GM19372 (cell line): Measurements from ENCODE around the gene CNTNAP2.

Source experiments
- ATAC-seq: cut with Tn5 transposase; IDR thresholded peaks from one replicate; pipeline ENCODE4 v1.9.1; 2021; ENCODE audit warnings: mild to moderate bottlenecking, low read depth, moderate library complexity; ENCODE audit not compliant: unreplicated experiment

CNTNAP2 gene

GRCh38 chr7:148083448-148083847, 1966.8 kb downstream of the CNTNAP2 start:
- ATAC-seq, result no peak

GRCh38 chr7:148084138-148084537, 1967.5 kb downstream of the CNTNAP2 start:
- no peak for ATAC-seq

- ATAC-seq, result no peak
Observed at GRCh38 chr7:148091882-148092281, 1975.3 kb downstream of the CNTNAP2 start.

DNA sequence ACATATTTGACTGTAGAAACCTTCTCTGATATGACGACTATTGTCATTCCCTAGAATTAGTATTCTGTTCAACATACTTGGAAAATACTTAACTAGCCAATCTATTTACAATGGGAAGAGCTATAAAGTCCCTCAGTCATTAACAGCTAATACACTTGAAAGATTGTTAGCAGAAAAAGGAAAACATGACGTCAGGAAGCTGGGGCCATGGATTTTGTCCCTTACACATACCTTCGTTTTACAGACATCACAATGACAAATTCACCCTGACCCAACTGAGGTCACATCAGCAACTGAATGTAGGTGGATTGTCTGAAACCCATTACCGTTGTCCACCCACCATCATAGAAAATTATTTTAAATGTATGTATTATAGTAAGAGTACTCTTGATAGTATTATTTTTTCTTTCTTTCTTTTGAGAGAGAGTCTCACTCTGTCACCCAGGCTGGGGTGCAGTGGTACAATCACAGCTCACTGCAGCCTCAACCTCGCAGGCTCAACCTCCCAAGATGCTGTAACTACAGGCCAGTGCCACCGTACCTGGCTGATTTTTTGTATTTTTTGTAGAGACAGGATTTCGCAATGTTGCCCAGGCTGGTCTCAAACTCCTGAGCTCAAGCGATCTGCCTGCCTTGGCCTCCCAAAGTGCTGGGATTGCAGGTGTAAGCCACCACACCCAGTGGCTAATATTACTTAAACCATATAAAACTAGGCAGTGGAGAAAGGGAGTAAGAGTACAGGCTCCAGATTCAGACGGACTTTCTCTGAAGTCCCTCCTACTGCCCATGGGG, 1977.0 kb downstream of the CNTNAP2 start:
- no peak for ATAC-seq

- no peak for ATAC-seq
Observed at GRCh38 chr7:148095066-148095465, 1978.5 kb downstream of the CNTNAP2 start.

- ATAC-seq, result no peak
Observed at GRCh38 chr7:148104136-148104716, 1987.6 kb downstream of the CNTNAP2 start.

DNA sequence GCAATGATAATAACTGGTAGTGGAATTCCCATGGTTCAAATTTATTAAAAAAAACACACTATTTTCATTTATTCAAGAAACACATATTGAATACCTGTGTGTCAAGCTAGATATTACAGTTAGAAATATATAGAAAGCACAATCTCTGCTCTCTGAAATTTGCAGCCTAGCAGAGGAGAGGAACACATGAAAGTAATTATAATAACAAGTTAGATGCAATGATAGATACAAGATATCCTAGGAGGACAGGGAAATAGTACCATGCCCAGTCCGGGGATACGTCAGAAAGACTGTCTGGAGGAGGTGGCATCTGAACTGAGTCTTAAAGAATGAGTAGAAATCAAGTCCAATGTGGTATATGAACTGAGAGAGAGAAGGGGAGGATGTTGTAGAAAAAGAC, 1988.3 kb downstream of the CNTNAP2 start:
- ATAC-seq, result no peak

DNA sequence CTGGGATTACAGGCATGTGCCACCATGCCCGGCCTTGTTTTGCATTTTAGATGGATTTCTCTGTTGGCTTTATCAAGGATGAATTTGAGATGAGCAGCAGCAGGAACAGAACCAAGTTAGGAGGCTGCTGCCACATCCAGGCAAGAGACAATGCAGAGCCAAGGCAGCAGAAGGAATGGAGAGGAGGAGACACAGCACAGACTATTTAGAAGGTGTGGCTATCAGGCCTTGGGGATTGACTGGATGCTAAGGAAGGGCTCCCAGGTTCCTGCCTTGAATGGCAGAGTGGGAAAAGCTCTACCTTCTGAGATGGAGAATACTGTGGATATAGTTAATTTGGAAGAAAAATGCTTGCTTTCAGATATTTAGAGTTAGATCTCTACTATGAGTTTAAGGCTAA, 1989.3 kb downstream of the CNTNAP2 start:
- ATAC-seq, result no peak

GRCh38 chr7:148107443-148108127, 1991.0 kb downstream of the CNTNAP2 start:
- ATAC-seq, result no peak

DNA sequence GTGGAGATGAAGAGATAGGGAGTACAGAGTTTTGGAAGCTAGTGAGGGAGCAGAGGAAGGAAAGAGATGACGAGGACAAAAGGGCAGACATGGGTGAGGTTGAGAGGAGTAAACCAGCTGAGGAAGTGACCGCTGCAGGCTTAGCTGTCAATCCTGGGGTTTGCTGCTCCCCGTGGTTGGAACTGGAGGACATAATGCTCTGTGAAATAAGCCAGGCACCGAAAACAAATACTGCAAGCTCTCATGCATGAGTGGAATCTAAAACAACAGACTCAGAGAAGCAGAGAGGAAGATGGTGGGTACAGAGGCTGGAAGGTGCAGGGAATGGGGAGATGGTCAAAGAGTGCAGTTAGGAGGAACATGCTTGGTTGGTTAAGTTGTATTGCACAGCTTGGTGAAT, 1991.8 kb downstream of the CNTNAP2 start:
- ATAC-seq, result no peak

DNA sequence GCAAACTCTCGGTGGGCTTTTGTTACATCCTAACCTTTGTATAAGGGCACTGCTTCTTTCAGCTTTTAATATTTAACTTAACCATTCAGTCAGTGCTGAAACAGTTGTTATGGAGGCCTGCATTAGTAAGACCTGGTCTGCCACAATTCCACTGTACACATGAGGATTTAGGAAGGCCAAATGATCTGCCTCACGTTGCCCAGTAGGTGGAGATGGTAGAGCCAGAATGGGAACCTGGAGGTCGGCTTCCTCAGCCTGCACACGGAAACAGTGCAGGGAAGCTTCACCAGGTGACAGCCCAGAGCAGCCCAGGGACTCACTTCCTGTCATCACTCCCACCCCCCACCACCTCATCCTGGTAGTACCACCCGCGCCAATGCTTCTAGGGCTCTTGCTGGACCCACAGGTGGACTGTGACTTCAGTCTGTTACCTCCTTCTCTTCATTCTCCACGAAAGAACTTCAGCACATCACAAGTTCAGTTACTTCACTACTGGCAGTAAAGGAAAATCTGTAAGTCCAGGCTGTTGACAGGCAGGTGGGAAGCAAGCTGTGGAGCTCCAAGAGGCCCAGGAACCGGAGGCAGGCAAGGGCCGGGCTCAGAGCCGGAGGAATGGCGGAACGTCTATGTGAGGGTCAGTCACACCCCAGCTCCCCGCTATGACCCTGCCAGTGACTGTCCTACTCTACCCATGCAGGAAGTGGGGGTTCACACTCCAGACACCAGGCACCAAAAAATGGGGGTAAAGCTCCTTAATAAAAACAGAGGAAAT, 1993.7 kb downstream of the CNTNAP2 start:
- no peak for ATAC-seq

DNA sequence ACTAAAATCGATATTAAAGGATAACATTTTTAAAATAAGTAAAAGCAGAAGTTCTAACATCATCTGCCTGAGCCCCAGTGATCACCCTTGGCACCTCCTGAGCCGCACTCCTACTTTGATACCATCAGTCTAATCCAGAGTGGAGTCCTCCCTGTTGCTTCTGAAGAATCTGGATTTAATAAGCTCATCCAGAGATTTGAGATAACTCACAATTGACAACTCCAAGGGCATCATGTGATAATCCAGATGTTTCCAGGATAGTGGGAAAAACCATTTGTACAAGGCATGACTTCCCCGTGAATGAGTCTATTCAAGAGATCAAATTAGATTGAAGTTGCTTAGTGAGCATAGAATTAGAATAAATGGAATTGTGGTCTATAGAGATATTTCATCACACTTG, 1998.2 kb downstream of the CNTNAP2 start:
- no peak for ATAC-seq

GRCh38 chr7:148115308-148115707, 1998.7 kb downstream of the CNTNAP2 start:
- no peak for ATAC-seq

DNA sequence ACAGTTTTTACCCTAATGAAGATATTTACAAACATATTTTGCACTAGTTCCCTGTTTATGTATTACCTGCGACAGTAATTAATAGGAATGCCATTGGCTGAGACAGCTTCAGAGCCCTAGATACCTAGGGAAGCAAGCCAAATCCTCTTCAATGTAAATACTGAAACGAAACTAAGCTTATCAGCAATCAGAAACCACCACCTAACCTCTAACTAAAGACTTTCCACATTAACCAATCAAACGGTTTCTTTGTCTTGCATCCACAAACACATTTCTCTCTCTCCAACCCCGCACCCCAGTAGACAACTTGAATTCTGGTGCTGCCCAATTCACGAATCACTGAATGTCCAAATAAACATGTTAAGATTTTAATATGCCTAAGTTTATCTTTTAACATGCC, 1999.6 kb downstream of the CNTNAP2 start:
- no peak for ATAC-seq

DNA sequence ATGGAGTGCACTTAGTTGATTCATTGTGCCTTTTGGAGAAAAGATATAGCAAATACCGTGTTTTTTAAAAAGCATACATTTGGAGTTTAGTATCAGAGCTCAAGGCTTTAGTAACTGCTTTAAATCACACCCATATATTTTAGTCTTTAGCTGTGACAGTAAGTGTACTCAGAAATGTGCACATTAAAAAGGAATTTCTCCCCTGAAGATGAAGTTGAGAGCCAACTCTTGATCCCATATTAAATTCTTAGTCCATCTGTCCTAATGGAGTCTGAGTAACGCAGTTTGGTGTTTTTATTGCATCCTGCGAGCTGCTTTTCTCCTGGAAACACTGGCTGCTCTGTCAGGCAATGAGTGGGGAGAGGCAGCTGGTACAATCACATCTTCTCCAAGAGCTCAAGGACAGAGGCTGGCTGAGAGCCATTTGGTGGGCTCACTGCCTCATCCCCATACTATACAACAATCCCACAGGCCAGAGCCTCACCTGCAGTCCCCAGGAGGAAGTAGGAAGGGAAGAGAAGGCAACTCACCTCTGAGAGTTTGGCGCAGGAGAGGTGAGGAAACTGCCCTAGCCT, 2000.3 kb downstream of the CNTNAP2 start:
- ATAC-seq, result no peak

DNA sequence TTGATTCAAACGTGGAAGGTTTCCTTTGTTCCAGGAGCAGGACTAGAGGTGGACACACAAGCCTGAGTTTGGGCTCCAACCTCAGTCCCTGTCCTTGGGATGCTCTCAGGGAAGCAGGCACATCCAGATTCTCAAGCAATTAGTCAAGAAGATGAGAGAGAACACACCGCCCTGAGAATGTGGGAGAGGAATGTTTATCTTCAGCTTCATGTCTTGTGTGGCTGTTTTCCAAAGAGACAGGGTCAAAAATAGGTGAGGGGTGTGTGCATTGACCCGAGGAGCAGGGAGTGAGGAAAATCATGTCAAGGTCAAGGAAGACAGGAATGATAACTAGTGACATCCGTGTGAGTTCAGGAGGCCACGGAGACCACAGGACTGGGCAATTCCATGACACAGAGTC, 2001.8 kb downstream of the CNTNAP2 start:
- ATAC-seq, result no peak

GRCh38 chr7:148121401-148121800, 2004.8 kb downstream of the CNTNAP2 start:
- no peak for ATAC-seq

DNA sequence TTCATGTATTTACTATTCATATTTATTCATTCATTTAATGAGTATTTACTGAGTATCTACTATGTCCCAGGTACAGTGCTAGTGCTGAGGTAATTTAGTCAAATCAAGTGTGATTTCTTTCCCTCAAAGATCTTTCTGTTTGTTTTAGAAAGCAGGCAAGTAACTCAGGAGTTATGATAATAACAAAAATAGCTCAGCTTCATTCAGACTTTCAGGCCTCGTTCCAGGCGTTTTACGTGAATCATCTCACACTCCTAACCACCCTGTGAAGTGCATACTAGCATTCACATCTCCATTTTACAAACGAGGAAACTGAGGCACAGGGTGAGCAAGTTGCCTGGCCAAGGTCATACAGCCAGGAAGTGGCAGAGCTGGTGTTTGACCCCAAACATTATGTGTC, 2005.2 kb downstream of the CNTNAP2 start:
- ATAC-seq, result no peak

DNA sequence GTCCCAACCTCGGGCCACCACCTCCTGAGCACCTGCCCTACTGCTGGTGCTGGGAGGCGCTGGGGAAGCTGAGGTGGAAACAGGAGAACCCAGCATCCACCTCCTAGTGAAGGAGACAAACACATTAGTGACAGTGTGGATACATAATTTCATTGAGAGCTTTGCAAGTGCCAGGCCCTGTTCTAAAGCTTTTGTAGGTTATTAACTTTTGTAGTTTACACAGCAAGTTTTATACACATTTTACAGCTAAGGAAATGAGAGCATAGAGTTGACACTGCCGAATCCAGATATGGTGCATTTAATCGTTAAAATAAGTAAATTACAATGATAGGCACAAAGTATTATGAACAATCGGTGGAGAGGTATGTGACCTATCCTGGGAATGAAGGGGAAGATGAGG, 2007.9 kb downstream of the CNTNAP2 start:
- ATAC-seq, result no peak

- no peak for ATAC-seq
Observed at GRCh38 chr7:148127374-148127773, 2010.8 kb downstream of the CNTNAP2 start.

GRCh38 chr7:148129023-148129422, 2012.4 kb downstream of the CNTNAP2 start:
- no peak for ATAC-seq
